IPS DF 4.7 (cell line): Measurements from ENCODE around the gene IRF3.
"Not testable (repeated sequence)": the region's sequence is repeated elsewhere in the genome, so short reads cannot be mapped to it uniquely, and the experiment has no call there.

Source experiments
- DNase-seq: peaks from one replicate; pipeline ENCODE4 v3.0.0-alpha.2; 2013; ENCODE audit warnings: low spot score; ENCODE audit errors: extremely low read depth

Gene IRF3

DNA sequence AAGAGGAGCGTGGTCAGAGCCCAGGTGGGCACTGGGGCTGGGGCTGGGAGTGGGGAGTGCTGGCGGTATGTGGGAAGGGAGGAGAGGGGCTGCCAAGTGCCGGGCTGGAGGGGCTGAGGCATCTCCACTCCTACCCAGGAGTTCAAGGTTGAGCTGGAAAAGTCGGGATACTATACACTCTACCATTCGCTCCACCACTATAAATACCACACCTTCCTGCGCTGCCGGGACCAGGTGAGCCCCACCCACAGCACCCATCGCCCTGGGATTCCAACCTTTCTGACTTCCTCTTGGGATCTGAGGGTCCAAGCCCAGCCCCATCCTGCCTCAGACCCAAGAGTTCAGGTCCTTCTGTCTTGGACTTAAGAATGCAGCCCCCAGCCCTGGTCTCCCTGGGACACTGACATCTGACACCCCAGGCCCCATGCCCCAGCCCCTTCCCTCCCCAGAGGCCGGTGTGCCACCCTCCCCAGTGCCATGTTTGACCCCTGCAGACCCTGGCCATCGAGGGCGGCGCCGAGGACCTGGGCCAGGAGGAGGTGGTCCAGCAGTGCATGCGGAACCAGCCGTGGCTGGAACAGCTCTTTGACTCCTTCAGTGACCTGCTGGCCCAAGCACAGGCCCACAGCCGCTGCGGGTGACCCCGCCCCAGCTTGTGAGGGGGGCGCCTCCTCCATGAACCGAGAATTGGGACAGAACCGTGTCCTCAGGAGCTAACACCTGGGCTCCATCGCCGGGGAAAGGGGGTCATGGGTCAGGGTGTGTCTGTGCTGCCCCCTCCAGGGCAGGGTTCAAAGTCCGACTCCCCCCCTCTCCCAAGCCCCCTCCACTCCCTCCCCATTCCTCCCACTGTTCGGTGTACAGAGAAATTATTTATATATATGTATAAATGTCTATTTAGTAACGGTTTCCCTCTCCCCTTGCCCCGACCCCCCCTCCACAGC, 40.4 kb downstream of the IRF3 start:
- DNase-seq: no peak

DNA sequence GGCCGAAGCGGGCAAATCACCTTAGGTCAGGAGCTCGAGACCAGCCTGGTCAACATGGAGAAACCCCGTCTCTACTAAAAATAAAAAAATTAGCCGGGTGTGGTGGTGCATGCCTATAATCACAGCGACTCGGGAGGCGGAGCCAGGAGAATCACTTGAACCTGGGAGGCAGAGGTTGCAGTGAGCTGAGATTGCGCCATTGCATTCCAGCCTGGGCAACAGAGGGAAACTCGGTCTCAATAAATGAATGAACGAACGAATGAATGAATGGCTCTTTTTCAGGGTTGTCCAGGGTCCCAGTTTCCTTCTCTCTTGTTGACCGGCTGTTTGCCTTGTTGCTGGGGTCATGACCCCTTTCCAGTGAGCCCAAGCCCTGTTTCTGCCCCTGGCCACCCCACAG, 47.8 kb downstream of the IRF3 start:
- DNase-seq: not testable (repeated sequence)

GRCh38 chr19:49616945-49617344, 48.7 kb downstream of the IRF3 start:
- no peak for DNase-seq

DNA sequence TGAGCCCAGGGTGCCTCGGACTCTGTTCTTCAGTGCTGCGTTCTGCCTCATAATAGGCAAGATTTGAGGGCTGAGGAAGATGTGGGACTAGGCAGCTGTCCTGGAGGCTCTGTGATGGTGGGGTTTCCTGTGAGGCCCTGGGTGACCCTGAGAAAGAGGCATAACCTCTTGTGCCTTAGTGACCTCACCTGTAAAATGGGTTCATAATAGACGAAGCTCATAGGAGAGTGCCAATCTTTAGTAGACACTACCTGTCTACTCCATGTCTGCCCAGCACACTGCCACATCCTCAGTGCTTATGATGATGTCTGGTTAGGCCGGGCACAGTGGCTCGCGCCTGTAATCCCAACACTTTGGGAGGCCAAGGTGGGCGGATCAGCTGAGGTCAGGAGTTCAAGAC, 49.1 kb downstream of the IRF3 start:
- DNase-seq: no peak

DNA sequence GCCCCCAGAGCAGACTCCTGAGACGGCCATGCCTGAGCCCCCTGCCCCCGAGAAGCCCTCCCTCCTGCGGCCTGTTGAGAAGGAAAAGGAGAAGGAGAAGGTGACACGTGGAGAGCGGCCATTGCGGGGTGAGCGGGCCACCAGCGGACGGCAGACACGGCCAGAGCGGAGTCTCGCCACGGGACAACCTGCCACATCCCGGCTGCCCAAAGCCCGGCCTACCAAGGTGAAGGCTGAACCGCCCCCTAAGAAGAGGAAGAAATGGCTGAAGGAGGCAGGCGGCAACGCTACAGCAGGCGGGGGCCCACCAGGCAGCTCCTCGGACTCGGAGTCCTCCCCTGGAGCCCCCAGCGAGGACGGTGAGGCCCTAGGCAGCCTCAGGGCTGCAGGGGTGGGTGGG, 49.8 kb downstream of the IRF3 start:
- no peak for DNase-seq

- no peak for DNase-seq
Observed at GRCh38 chr19:49614096-49614833, 51.4 kb downstream of the IRF3 start.

- no peak for DNase-seq
Observed at GRCh38 chr19:49613374-49613773, 52.3 kb downstream of the IRF3 start.
